GM12875 (cell line): ENCODE results near the gene PFDN2.
"Not testable (repeated sequence)": the region's sequence is repeated elsewhere in the genome, so short reads cannot be mapped to it uniquely, and the experiment has no call there.

Experiments
- H3K4me3 ChIP-seq: one replicate; pipeline ENCODE4 v1.5.1; 2011; ENCODE audit warnings: low read depth, low read length, control low read depth
- TF ChIP-seq, protein P1 (sequence below): IDR thresholded peaks from 2 replicates; pipeline ENCODE4 v1.5.1; 2011; ENCODE audit warnings: low read depth, mild to moderate bottlenecking, control low read depth, inconsistent platforms, low read length, moderate library complexity, borderline replicate concordance; ENCODE audit not compliant: insufficient read depth

PFDN2 gene

DNA sequence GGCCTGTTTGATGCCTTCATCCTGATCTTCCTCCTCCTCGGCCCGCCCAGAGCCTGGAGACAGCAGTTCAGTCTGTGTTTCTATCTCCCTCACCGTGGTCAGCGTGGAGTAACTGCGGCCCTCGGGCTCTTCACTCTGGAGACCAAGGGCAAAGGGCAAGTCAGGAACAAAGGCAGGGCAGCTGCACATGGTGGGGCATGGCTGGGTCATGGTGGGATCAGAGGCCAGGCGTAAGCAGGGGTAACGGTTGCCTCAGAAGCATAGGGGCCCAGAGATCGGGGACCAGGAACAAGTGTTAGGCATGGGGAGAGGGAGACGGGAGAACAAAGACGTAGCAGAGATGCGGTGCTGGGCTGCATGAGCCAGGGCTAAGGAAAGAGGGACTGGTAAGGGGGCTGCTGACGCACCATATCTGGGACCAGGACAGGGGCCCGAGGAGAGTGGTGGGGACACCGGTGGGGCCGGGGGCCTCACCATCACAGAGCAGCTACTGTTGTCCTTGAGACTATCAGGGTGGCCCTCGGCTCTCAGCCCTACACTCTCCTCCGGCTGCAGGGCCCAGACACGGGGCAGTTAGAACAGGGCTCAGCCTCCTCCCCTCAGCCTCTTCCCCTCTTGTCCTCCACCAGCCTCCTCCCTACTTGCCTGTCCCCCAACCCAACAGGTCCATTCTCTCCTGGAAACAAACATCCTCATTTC lies 44.9 kb downstream of the PFDN2 start:
- H3K4me3 ChIP-seq, result no peak overlapping the region
- TF ChIP-seq, protein P1, sequence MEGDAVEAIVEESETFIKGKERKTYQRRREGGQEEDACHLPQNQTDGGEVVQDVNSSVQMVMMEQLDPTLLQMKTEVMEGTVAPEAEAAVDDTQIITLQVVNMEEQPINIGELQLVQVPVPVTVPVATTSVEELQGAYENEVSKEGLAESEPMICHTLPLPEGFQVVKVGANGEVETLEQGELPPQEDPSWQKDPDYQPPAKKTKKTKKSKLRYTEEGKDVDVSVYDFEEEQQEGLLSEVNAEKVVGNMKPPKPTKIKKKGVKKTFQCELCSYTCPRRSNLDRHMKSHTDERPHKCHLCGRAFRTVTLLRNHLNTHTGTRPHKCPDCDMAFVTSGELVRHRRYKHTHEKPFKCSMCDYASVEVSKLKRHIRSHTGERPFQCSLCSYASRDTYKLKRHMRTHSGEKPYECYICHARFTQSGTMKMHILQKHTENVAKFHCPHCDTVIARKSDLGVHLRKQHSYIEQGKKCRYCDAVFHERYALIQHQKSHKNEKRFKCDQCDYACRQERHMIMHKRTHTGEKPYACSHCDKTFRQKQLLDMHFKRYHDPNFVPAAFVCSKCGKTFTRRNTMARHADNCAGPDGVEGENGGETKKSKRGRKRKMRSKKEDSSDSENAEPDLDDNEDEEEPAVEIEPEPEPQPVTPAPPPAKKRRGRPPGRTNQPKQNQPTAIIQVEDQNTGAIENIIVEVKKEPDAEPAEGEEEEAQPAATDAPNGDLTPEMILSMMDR, result no peak

- TF ChIP-seq, protein P1, result peak; percentile 76
- no peak overlapping the region for H3K4me3 ChIP-seq
Measured at GRCh38 chr1:161071886-161072371, 45.9 kb downstream of the PFDN2 start.

DNA sequence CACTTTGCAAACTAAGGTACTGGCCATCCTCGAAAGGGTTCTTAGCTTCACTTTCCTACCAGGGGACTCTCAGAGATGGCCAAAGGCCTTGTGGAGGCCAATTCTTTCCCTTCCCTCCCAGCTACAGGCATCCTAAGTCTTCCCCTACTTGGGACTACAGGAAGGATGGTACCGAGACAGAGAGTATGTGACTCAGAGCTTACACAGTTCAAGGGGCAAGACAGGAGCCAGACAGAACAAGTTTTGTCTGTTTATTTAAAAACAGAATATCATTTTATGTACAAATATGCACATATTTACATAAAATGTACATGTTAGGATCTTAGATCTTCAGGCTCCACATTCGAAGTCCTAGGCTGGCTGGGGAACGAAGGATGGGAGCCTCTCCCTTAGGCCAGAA lies 47.1 kb downstream of the PFDN2 start:
- TF ChIP-seq, protein P1, result no peak
- H3K4me3 ChIP-seq, result no peak overlapping the region

GRCh38 chr1:161069731-161070270 lies 48.0 kb downstream of the PFDN2 start, which contains the start of gene ARHGAP30:
ARHGAP30 (minus strand) TSS chr1:161069891; CDS start chr1:161069624, 267 bp downstream.
- peak within 1 kb of the TSS; percentile 98 for H3K4me3 ChIP-seq
- TF ChIP-seq, protein P1, result no peak

DNA sequence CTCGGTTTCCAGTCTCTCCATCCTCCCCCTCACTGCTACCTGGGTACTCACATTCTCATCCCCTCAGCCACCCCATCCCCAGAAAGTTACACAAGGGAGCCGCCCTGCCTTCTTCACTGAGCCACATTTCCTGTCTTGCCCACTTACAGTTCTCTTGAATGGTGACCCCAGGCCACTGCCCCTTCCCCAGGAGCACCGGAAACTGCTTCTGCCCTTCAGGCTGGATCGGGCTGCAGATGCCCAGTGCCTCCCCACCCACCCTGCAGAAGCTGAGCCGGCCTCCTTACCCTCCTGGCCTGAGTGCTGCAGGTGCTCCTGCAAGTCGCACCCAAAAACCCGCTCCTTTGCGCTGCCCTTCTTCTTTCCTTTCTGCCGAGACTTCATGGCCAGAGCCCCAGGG lies 48.6 kb downstream of the PFDN2 start:
- H3K4me3 ChIP-seq, result peak overlapping the region; percentile 98
- TF ChIP-seq, protein P1, result no peak

DNA sequence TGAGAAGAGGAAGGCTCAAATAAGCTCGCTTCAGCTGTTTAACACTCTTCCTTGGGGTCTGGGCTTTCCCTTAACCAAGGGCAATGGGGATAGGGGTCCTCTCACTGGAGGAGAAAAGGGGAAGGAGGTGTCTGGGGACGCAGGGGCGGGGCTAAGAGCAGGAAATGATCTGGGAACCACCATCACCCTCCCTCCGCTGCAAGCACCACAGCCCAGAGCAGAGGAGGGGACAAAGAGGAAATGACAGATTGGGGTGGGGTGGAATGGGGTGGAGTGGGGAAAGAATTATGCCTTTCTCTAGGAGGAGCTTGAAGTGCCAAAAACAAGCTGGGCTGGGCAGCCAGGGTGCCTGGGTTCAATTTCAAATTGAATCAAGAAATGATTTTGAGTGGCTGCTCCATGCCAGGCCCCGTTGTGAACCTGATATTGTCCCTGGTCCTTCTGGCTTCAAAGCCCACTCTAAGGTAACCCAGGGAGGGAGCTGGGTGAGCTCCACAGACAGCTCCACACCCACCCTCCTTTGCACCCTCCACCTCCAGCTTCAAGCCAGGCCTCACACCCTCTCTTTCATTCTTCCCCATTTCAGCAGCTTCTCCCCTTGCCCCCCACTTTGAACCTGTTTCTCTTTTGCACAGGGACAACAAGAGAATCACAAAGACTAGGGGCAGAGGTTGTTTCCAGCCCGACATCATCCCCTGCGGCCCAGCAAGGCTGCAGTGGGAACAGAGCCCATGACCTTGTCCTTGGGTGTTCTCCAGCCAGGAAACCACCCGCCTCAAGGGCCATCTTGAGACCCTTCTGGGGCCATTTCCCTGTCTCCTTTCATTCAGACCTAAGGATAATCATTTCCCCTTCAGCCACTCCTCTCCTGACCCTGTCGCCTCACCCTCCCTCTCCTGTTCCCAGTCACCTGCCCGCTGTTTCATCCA lies 49.3 kb downstream of the PFDN2 start:
- peak overlapping the region; percentile 98 for H3K4me3 ChIP-seq
- TF ChIP-seq, protein P1, result no peak

- TF ChIP-seq, protein P1, result no peak
- no peak overlapping the region for H3K4me3 ChIP-seq
Measured at GRCh38 chr1:161066694-161067093, 51.1 kb downstream of the PFDN2 start.

DNA sequence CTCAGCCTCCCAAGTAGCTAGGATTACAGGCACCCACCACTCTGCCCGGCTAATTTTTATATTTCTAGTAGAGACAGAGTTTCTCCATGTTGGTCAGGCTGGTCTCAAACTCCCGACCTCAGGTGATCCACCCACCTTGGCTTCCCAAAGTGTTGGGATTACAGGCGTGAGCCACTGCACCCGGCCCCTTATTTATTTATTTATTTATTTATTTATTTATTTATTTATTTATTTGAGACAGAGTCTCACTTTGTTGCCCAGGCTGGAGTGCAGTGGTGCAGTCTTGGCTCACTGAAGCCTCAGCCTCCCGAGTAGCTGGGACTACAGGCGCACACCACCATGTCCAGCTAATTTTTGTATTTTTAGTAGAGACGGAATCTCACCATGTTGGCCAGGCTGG lies 52.2 kb downstream of the PFDN2 start:
- not testable (repeated sequence) for H3K4me3 ChIP-seq

GRCh38 chr1:161063936-161064335 lies 53.9 kb downstream of the PFDN2 start:
- H3K4me3 ChIP-seq, result not testable (repeated sequence)
